HepG2 (cell line): ENCODE measurements around the gene TCAF1. TPM values are rescaled to one million over a fixed set of nuclear protein-coding genes. Genes with fewer than 3 reads are reported as not detected.
A peak's percentile ranks its signal among the peaks of the same experiment; 100 is the strongest.

Experiments
- ATAC-seq: fragments of 200-7000 bp; cut with Tn5 transposase; 3 replicates; pipeline ENCODE4 v1.9.1; 2020; ENCODE audit warnings: mild to moderate bottlenecking, moderate library complexity
- BruUV-seq: library from RNA; stranded (reverse); fragments of 400-500 nt; replicated peaks from 2 replicates; lab custom pipeline; 2021; lab: Mats Ljungman, UMichigan
- CTCF ChIA-PET: fragments of 300-600 bp; formaldehyde crosslinking; extraction: SDS; loops from one replicate; lab custom pipeline; 2021; ENCODE audit warnings: low total read pairs, inconsistent platforms, low intra/inter-chr PET ratio; lab: Yijun Ruan, JAX
- POLR2A ChIA-PET: fragments of 350-600 bp; sonication (Branson Sonifier 250); formaldehyde crosslinking; loops from one replicate; lab custom pipeline; 2020; ENCODE audit warnings: antibody characterized with exemption, inconsistent platforms; lab: Yijun Ruan, JAX
- DNase-seq: peaks from one replicate; pipeline ENCODE4 v3.0.0-alpha.2; 2015; ENCODE audit warnings: low spot score
- FAIRE-seq: peaks from 3 replicates; lab custom pipeline; 2011; peaks lifted over from hg19 to GRCh38; lab: Jason Lieb, UNC
- H2AFZ ChIP-seq: one replicate; pipeline ENCODE4 v1.6.1; 2011; ENCODE audit warnings: low read length, inconsistent platforms
- H3K27ac ChIP-seq: fragments of 300-600 bp; 3 replicates; pipeline ENCODE4 v1.8.0; 2011; ENCODE audit warnings: mixed run types, mild to moderate bottlenecking, mixed read lengths, low read length, inconsistent platforms; ENCODE audit not compliant: insufficient read depth; ENCODE audit errors: extremely low read length
- H3K27me3 ChIP-seq, 2 experiments: fragments of 200-600 bp in 1 of 2; 2 replicates in 1 of 2; 3 replicates in 1 of 2; pipeline versions ENCODE4 v1.6.0 to v1.8.0; 2011; ENCODE audit warnings: low read length in 2 of 2, mild to moderate bottlenecking in 2 of 2, moderate library complexity in 2 of 2, inconsistent platforms in 1 of 2; ENCODE audit not compliant: insufficient read depth in 2 of 2, control insufficient read depth in 1 of 2
- H3K36me3 ChIP-seq, 2 experiments: fragments of 200-600 bp in 1 of 2; replicated peaks in 1 of 2; 2 replicates in 1 of 2; 3 replicates in 1 of 2; pipeline versions ENCODE4 v1.5.1 to v1.8.0; 2011; ENCODE audit warnings: low read length in 2 of 2, inconsistent platforms in 1 of 2; ENCODE audit not compliant: insufficient read depth in 2 of 2, control insufficient read depth in 1 of 2
- H3K4me1 ChIP-seq: 2 replicates; pipeline ENCODE4 v1.5.1; 2012; ENCODE audit warnings: low read length, inconsistent platforms; ENCODE audit not compliant: insufficient read depth
- H3K4me2 ChIP-seq: 2 replicates; pipeline ENCODE4 v1.6.0; 2011; ENCODE audit warnings: low read depth, low read length, inconsistent platforms
- H3K4me3 ChIP-seq, 3 experiments: fragments of 200-600 bp in 1 of 3; sonication (generic), shearing (Covaris generic) in 1 of 3; replicated peaks in 1 of 3; 2 replicates each; pipeline ENCODE4 v1.5.1; 2011 to 2016; ENCODE audit warnings: low read length in 3 of 3, inconsistent platforms in 2 of 3, low read depth in 2 of 3, mild to moderate bottlenecking in 2 of 3, control low read depth in 1 of 3, mixed read lengths in 1 of 3; ENCODE audit not compliant: insufficient read depth in 1 of 3
- H3K79me2 ChIP-seq: one replicate; pipeline ENCODE4 v1.6.1; 2011; ENCODE audit warnings: low read length, inconsistent platforms; ENCODE audit not compliant: insufficient read depth
- H3K9ac ChIP-seq: 2 replicates; pipeline ENCODE4 v1.6.0; 2011; ENCODE audit warnings: mild to moderate bottlenecking, low read depth, low read length, inconsistent platforms; ENCODE audit not compliant: insufficient read depth
- H3K9me3 ChIP-seq: 2 replicates; pipeline ENCODE4 v1.5.1; 2012; ENCODE audit warnings: mild to moderate bottlenecking, low read length
- H4K20me1 ChIP-seq: 2 replicates; pipeline ENCODE4 v1.6.0; 2011; ENCODE audit warnings: inconsistent platforms, mild to moderate bottlenecking, low read length, moderate library complexity; ENCODE audit not compliant: insufficient read depth
- ETV6 ChIP-seq: sonication (generic); formaldehyde crosslinking; conservative IDR thresholded peaks from 2 replicates; pipeline ENCODE4 v1.4.0; 2020; ENCODE audit warnings: missing genetic modification reagents
- FOSL1 ChIP-seq: sonication (generic); formaldehyde crosslinking; IDR thresholded peaks from 2 replicates; pipeline ENCODE4 v1.9.0; 2021; ENCODE audit warnings: missing genetic modification reagents, borderline replicate concordance
- FOXP1 ChIP-seq, 2 experiments: fragments of 450-650 bp in 1 of 2; IDR thresholded peaks; 2 replicates each; pipeline ENCODE4 v1.6.1; 2017 to 2018; ENCODE audit warnings: antibody characterized with exemption in 1 of 2
- NR2C2 ChIP-seq: sonication (generic); formaldehyde crosslinking; IDR thresholded peaks from 2 replicates; pipeline ENCODE4 v1.4.0; 2020; ENCODE audit warnings: missing genetic modification reagents, mild to moderate bottlenecking, moderate library complexity, borderline replicate concordance
- ONECUT2 ChIP-seq: sonication (generic); formaldehyde crosslinking; IDR thresholded peaks from 2 replicates; pipeline ENCODE4 v1.4.0; 2020; ENCODE audit warnings: missing genetic modification reagents
- PCBP2 ChIP-seq: fragments of 200-400 bp; formaldehyde crosslinking; optimal IDR thresholded peaks from 2 replicates; pipeline ENCODE3; 2018; ENCODE audit warnings: low read length, low read depth; ENCODE audit not compliant: poor library complexity, severe bottlenecking
- RNF2 ChIP-seq: fragments of 450-650 bp; conservative IDR thresholded peaks from 2 replicates; pipeline ENCODE4 v1.6.1; 2016; ENCODE audit warnings: low read depth
- SIN3A ChIP-seq: IDR thresholded peaks from 2 replicates; pipeline ENCODE4 v1.6.1; 2011; ENCODE audit warnings: low read depth, mild to moderate bottlenecking, control low read depth, low read length, borderline replicate concordance
- SKI ChIP-seq: fragments of 450-650 bp; IDR thresholded peaks from one replicate; pipeline ENCODE4 v1.6.1; 2018; ENCODE audit warnings: mild to moderate bottlenecking; ENCODE audit not compliant: partially characterized antibody
- TEAD2 ChIP-seq: sonication (generic); formaldehyde crosslinking; IDR thresholded peaks from 2 replicates; pipeline ENCODE4 v1.9.0; 2021; ENCODE audit warnings: missing genetic modification reagents
- ZFP91 ChIP-seq: sonication (generic); formaldehyde crosslinking; IDR thresholded peaks from 2 replicates; pipeline ENCODE4 v1.9.0; 2022; ENCODE audit warnings: missing genetic modification reagents, mild to moderate bottlenecking, borderline replicate concordance
- ZNF274 ChIP-seq: sonication (generic); formaldehyde crosslinking; IDR thresholded peaks from 2 replicates; pipeline ENCODE4 v1.5.1; 2020; ENCODE audit warnings: mild to moderate bottlenecking, missing genetic modification reagents
- ZNF510 ChIP-seq: sonication (generic); formaldehyde crosslinking; IDR thresholded peaks from 2 replicates; pipeline ENCODE4 v1.4.0; 2020; ENCODE audit warnings: low read depth, mild to moderate bottlenecking, missing genetic modification reagents
- ZNF747 ChIP-seq: sonication (generic); formaldehyde crosslinking; IDR thresholded peaks from 2 replicates; pipeline ENCODE4 v1.8.1; 2023; ENCODE audit warnings: missing genetic modification reagents, mild to moderate bottlenecking, borderline replicate concordance
- ZNF749 ChIP-seq: sonication (generic); formaldehyde crosslinking; IDR thresholded peaks from 2 replicates; pipeline ENCODE4 v1.8.0; 2022; ENCODE audit warnings: mild to moderate bottlenecking, missing genetic modification reagents, moderate library complexity, borderline replicate concordance
- ZNF768 ChIP-seq: sonication (generic); formaldehyde crosslinking; IDR thresholded peaks from 2 replicates; pipeline ENCODE4 v1.4.0; 2020; ENCODE audit warnings: missing genetic modification reagents
- ZNF784 ChIP-seq: sonication (generic); formaldehyde crosslinking; IDR thresholded peaks from 2 replicates; pipeline ENCODE4 v1.5.1; 2020; ENCODE audit warnings: missing genetic modification reagents, mild to moderate bottlenecking, borderline replicate concordance
- WGBS: methylation state at CpG from one replicate; pipeline ENCODE4 v1.1.6; 2017; ENCODE audit warnings: low lambda C conversion rate; 5-methylcytosine and 5-hydroxymethylcytosine counted together
- in situ Hi-C: cut with HindIII; loops from 2 replicates; pipeline ENCODE4 v1.10.0; 2017; ENCODE audit warnings: low pct_unique_long_range_greater_than_20kb; ENCODE audit not compliant: extremely low pct_ligation_motif_present
- intact Hi-C: fragments of 100-400 bp; cut with micrococcal nuclease; formaldehyde crosslinking; loops from one replicate; pipeline ENCODE4 v1.10.0; 2022; ENCODE audit not compliant: unreplicated experiment
- polyA plus RNA-seq, 8 experiments: library from polyadenylated mRNA; depleted of rRNA in 3 of 8; stranded (reverse) in 7 of 8; unstranded in 1 of 8; fragments of >200 nt; fragmentation: Illumina TruSeq in 4 of 8; extraction: Trizol in 4 of 8; gene quantifications; 2 replicates each; pipeline versions ENCODE4 v1.2.1 to v1.2.3, GENCODE V29; 2011 to 2016; ENCODE audit warnings: low read depth in 4 of 8, missing spikeins in 1 of 8, mixed read lengths in 1 of 8; ENCODE audit not compliant: insufficient read depth in 1 of 8
- total RNA-seq, 5 experiments: library from RNA; depleted of rRNA; stranded (reverse); fragments of >200 nt; fragmentation: Illumina TruSeq; extraction: Trizol; gene quantifications; 2 replicates each; pipeline ENCODE4 v1.2.3, GENCODE V29; 2016; ENCODE audit warnings: low read depth in 1 of 5

The TCAF1 gene
- total and polyA plus RNA-seq, 2 of the 13 experiments (the other 11 are each of a cell fraction or from before 2014, with no cell fraction given): 36.2 to 101 TPM

- TF ChIP-seq ZFP91 (CRISPR knock-in tag) (no peak), FOSL1 (CRISPR knock-in tag) (no peak), ZNF747 (CRISPR knock-in tag) (peak; percentile 10; the same call in 1 of the 2 replicates), ZNF274 (CRISPR knock-in tag) (0 out of 2 replicates have a peak, but pooled peaks have one; percentile 23), SIN3A (peak; percentile 33; the same call in 1 of the 2 replicates)
- TF ChIP-seq, all 625 proteins: peak for 16
These were observed 676 bp downstream of the TCAF1 start (continued) for GRCh38 chr7:143901332-143901667.

- no TSS peak for BruUV-seq
- peak; percentile 77 for ATAC-seq
- no peaks in the 10 kb centered on the region for H3K9me3 ChIP-seq
- WGBS: 0% methylated on average over 5 of the region's 5 CpGs
- H3K4me3 ChIP-seq: peak overlapping the region; percentile 80 to 97 (median 90)
- H3K4me1 ChIP-seq: peaks cover 56% of the 10 kb centered on the region
- in situ Hi-C loops: loop anchor here (25.0 kb wide), 1 partner anchor 513 kb away; the partner anchor contains the start of gene ZYX
- CTCF ChIA-PET: no interaction called here
- H3K4me2 ChIP-seq: peak overlapping the region; percentile 89
- FAIRE-seq: peak; percentile 98
- H3K27ac ChIP-seq: peak overlapping the region; percentile 99
- no peaks in the 10 kb centered on the region; a peak in 1 of 5 replicates for H3K27me3 ChIP-seq
- H3K9ac ChIP-seq: peak overlapping the region; percentile 95
- H3K36me3 ChIP-seq: peaks cover 0 to 3% of the 10 kb centered on the region in 2 experiments; a peak in 1 of 5 replicates
- no peak overlapping the region for H2AFZ ChIP-seq
- POLR2A ChIA-PET: interaction anchor here (0.9 to 9.4 kb wide), 7 partner anchors 10 to 505 kb away, joined by 3 to 174 read pairs (median 13); no protein-coding TSS in a partner anchor
- H3K79me2 ChIP-seq: peaks cover 62% of the 10 kb centered on the region
- DNase-seq: peak; percentile 95
- intact Hi-C loops: loop anchor here (2.0 to 5.0 kb wide), 2 partner anchors 59 to 77 kb away; no protein-coding TSS in a partner anchor
- H4K20me1 ChIP-seq: 0 out of 2 replicates have a peak, but pooled peaks cover 4% of the 10 kb centered on the region
- TF ChIP-seq ZNF510 (CRISPR knock-in tag) (no peak), FOSL1 (CRISPR knock-in tag) (no peak), PCBP2 (no peak), ZNF749 (CRISPR knock-in tag) (peak; percentile 61; the same call in 1 of the 2 replicates), ONECUT2 (CRISPR knock-in tag) (peak; percentile 80; the same call in 1 of the 2 replicates), ETV6 (CRISPR knock-in tag) (no peak), ZNF784 (CRISPR knock-in tag) (no peak), TEAD2 (CRISPR knock-in tag) (no peak), RNF2 (no peak), SKI (peak; percentile 72), FOXP1 (IDR thresholded peaks at IDR 0.05) (no peak), FOXP1 (CRISPR knock-in tag; IDR thresholded peaks at IDR 0.05) (peak; percentile 81), NR2C2 (CRISPR knock-in tag) (peak; percentile 54; the same call in 1 of the 2 replicates), ZNF768 (CRISPR knock-in tag) (no peak)
These were observed 1.7 kb downstream of the TCAF1 start for GRCh38 chr7:143900230-143900766.
